ENCODE measurements around the gene TRIM7.
"Not testable (repeated sequence)": the region's sequence is repeated elsewhere in the genome, so short reads cannot be mapped to it uniquely, and the experiment has no call there.

Gene TRIM7

DNA sequence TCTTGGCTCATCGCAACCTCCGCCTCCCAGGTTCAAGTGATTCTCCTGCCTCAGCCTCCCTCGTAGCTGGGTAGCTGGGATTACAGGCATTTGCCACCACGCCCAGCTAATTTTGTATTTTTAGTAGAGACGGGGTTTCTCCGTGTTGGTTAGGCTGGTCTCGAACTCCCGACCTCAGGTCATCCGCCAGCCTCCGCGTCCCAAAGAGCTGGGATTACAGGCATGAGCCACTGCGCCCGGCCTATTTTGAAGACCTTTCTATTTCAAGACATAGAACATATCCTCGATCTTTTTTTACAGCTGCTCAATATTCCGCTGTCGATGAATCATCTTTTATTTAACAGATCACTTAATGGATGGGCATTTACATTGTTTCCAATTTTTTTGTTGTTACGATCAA lies 5.7 kb upstream of the TRIM7 start:
- not testable (repeated sequence) for DNase-seq

DNA sequence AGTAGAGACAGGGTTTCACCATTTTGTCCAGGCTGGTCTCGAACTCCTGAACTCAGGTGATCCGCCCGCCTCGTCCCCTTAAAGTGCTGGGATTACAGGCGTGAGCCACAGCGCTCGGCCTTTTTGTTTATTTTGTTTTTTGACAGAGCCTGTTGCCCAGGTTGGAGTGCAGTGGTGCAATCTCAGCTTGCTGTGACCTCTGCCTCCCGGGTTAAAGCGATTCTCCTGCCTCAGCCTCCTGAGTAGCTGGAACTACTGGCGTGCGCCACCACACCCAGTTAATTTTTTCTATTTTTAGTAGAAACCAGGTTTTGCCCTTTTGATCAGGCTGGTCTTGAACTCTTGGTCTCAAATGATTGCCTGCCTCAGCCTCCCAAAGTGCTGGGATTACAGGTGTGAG lies 5.2 kb upstream of the TRIM7 start:
- not testable (repeated sequence) for DNase-seq

DNA sequence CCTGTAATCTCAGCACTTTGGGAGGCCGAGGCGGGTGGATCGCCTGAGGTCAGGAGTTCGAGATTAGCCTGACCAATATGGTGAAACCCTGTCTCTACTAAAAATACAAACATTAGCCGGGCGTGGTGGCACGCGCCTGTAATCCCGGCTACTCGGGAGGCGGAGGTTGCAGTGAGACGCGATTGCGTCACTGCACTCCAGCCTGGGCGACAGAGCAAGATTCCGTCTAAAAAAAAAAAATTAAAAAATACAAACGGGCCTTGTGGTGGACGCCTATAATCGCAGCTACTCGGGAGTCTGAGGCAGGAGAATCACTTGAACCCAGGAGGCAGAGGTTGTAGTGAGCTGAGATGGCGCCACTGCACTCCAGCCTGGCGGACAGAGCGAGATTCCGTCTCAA lies 4.0 kb upstream of the TRIM7 start:
- DNase-seq, result not testable (repeated sequence)

DNA sequence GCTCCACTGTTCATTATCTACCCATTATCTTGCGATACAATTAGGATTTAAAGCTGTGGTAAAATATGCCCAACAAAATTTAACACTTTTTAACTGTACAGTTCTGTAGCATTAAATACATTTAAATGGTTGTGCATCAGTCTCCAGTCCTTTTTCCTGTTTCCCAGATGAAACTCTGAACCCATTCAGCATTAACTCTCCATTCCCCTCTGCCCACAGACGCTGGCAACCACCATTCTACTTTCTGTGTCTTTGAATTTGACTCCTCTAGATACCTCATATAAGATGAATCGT lies 2.9 kb upstream of the TRIM7 start:
- no peak for DNase-seq

DNA sequence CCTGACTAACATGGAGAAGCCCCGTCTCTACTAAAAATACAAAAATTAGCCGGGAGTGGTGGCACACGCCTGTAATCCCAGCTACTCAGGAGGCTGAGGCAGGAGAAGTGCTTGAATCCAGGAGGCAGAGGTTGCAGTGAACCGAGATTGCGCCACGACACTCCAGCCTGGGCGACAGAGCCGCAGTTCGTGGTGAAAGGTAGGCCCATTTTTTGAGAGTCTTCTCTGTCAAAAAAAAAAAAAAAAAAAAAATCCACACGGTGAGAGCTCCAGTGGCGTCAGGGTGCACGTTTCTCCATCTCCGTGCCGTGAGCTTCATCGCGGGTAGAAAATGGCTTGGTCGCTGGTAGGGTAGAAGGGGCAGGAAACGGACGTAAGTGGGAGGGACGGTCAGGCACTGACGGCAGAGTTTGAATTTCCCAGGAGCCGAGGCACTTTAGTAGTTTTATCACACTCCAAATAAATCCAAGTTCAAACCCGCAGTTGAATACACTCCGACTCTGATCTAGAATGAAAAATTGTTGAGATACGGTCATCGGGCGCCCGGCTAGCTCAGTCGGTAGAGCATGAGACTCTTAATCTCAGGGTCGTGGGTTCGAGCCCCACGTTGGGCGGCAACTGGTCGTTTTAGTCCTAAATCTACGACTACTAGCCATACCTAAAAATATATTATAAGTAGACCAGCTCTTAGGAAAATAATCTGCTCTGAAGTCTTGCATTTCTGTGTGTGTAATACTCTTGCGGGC lies 2.4 kb upstream of the TRIM7 start:
- DNase-seq, result no peak

DNA sequence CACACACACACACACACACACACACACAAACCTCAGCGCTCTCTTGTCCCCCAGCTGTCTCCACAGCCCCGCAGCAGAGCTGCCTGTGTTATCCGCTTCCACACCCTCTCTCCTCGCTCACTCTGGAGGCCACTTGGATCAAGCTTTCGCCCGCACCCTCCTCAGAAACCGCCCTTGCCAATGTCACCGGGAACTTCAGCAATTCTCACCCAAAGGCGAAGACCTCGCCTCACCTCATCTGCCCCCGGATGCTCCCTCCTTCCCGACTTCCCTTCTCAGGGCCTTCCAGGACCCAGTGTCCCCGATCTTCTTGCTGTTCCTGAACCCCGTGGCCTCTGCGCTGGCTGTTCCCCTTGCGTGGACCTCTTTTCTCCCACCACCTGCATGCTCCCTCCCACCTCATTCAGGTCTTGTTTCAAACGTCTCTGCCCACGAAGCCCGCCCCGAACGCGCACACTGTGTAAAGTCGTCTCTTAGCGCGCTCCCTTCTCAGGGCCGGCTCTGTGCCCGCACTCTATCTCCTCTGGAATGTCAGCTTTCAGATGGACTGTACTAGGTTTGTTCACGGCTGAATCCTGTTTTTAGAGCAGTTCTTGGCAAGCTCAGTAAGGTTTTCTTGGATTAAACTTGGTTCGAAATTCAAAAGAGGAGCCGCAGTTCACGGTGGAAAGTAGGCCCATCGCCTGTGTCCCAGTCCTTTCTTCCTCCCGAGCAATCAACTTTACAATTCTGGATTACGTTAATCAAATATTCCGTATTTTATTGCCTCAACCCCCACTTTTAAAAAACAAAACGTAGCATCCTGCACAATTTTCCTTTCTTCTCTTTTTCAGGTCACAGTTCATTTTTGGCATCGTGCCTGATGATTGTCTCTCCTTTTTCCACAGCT lies 1.0 kb upstream of the TRIM7 start:
- DNase-seq, result no peak

DNA sequence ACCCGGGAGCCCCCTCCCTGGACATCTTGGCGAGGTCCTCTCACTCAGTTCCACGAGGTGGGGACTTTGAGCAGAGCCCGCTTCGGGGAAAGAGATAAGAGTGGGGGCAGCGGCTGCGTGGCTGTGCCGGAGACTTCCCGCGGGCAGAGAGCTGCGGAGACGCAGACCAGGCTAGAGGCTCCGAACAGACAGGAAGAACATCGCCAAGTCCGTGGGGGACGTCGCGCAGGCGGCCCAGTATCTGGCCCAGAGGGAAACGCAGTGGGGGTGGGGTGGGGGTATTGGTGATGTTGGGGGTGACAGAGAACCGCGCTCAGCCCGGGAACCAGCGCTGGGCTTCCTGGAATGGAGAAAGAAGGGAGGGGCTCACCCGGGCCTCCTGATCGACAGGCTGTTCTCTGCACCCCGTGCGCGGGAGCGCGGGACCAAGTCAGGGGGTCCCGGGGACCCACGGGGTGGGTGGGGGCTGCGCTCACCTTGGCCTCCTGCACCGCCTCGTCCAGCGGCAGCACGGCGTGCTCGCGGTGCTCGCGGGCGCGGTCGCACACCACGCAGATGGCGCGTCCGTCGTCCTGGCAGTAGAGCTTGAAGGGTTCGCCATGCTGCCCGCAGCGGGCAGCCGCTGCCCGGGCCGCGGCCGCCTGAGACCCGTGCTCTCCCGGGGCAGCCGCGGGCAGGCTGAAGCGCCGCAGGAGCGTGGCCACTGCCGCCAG lies 727 bp downstream of the TRIM7 start:
- DNase-seq, result no peak

DNA sequence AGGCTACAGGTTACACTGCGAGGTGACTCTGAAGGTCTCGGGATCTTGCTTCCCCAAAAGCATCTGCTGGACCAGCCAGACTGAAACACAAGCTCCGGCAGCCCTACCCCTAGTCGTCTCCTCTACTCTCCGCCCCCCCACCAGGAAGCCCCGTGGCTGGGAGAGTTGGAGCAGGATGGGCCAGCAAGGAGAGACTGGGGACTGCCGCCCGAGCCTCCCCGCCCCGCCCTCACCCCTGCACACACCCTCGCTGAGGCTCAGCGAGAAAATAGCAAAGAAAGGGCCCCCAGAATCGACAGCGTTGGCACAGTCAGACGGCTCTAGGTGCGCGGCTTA lies 1.3 kb downstream of the TRIM7 start:
- DNase-seq, result no peak

DNA sequence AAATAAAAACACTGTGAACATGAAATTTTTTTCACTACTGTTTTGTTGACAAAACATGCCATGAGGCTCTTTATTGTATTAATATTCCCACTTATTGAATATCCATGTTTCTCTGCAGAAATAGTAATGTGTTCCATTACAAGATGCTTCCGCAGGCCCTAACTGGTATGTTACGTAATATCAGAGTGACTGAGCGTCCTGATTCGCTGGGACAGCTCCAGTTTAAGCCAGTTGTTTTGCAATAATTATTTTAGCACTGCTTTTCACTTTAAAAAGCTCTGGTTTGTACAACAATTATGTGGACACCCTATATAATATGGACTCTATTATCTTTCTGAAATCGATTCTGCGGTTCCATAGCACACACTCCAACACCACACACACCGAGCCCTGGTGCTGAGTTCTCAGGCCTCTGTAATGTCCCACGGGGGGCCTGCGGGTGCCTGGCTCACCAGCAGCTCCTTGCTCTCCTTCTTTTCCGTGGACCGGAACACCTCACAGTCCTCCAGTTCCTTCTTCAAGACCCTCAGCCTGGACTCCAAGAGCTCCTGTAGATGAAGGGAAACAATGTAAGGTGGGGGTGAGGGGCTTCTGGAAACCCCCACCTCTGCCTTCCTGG lies 1.8 kb downstream of the TRIM7 start:
- DNase-seq, result no peak

DNA sequence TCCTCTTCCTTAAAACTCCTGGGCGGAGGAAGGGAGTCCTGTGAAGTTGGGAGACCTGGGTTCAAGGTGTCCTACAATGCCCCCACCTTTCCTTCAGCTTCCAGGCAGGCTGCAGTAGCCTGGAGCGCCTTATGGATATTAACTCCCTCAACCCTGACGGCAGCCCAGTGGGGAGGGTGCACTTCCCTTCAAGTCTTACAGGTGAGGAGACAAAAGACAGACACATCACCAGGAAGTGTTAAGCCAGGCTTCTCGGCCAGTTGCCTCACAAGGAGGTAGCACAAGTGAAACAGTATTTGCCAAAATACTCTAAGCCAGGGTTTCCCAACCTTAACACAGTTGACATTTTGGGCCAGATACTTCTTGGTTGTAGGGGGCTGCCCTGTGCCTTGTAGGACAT lies 4.2 kb downstream of the TRIM7 start:
- DNase-seq, result no peak

DNA sequence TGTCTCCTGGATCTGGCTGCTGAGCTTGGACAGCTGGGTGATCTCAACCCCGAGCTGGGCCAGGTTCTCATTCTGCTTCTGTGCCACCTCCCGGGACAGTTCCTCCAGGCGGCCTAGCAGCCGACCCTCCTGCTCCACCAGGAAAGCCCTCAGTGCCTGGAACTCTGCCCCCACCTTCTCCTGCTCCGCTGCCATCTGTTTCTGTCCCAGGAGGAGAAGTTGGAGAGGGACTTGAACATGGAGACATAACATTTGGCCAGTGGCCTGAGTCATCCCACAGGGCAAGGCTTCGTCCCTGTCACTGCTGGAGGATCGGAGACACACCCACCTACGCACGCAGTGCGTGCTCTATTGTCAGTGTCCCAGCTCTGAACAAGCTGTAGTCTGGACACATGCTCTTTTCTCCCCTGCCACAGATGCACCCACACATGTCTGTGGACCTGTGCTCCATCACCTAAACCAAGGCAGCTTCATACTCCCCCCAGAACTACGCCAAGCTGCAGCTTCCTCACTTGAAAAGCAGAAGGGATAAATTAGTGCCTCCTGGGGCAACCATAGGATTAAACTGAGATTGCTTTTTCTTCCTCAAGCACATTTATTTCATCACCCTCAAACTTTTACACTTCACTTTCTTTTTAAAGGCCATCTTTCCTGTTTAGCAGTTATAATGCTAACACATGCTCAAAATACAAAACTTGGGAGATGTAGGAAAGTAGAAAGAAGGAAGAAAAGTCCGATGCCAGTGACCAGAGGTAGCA lies 4.9 kb downstream of the TRIM7 start:
- no peak for DNase-seq

DNA sequence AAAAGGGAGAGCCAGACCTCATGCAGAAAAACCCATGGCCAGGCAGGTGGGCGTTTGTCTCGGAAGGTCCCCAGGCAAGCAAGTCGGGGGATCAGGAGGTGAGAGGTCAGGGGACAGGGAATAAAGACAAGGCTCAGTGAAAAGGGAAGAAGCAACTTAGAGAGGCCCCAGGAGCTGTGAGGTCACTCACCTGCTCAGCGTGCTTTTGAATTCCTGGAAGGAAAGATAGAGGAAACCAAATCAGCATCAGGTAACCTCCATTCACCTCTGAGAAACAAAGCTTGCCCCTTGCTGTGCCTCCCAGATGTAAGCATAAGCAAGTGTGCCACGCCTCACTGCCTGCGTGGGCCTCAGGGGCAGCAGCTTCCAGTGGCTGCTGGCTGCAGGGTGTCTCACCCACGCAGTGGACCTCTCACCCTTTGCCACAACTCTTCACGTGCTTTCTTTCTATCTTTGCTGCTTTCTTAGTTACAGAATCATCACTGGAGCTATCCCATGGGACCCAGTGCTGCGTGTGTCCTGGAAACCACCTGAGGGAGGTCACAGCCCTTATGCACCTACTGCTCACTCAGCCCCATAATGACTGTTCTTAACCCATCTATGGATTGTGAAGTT lies 6.0 kb downstream of the TRIM7 start:
- no peak for DNase-seq

DNA sequence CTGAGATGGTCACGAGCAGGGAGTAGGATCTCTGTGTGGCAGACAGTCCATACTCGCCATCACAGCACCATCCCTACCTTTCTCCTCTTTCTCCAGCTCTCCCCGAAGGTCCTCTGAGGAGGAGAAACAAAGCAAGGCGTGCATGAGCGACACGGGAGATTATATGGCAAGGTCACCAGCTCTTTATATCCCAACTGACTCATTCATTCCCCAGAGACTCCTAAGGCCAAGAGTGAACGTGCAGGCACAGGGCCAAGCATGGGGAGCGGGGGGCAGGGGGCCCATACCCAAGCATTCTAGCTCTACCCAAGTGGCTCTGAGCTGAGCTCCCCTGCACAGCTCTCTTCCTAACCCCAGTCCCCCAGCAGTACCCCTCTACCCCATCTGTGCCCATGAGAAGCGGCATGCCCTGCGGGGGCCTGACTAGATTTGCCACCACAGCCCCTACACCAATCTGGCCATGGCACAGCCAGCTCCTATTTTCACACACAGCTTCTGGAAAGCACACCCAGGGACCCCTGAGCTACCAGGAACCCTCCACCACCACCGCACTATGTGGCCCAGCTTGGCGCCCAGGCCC lies 6.8 kb downstream of the TRIM7 start:
- no peak for DNase-seq

DNA sequence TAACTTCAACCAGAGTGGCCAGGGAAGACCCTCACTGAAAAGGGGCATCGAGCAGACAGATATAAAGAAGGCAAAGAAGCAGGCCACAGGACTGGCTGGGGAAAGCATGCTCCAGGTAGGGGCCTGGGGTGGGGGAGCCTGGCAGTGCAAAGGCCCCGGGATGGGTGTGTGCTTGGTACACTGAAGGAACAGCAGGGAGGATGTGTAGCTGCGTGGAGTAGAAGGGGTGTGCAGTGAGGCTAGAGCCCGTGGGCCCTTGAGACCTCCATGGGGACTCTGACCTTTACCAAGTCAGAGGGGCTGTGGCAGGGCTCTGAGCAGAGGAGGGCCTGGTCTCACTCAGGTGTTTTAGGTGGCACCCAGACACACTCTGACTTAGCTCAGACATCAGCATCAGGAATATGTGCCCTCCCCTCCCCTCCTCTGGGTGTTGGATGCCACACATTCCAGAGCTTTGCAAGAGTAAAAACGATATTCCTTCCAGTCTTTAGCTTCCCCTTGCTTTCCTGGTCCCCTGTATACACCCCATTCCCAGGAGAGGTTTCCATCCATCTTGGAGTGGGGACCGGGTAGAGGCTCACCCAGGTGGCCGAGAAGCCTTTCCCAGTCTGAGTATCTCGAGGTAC lies 7.6 kb downstream of the TRIM7 start:
- no peak for DNase-seq

DNA sequence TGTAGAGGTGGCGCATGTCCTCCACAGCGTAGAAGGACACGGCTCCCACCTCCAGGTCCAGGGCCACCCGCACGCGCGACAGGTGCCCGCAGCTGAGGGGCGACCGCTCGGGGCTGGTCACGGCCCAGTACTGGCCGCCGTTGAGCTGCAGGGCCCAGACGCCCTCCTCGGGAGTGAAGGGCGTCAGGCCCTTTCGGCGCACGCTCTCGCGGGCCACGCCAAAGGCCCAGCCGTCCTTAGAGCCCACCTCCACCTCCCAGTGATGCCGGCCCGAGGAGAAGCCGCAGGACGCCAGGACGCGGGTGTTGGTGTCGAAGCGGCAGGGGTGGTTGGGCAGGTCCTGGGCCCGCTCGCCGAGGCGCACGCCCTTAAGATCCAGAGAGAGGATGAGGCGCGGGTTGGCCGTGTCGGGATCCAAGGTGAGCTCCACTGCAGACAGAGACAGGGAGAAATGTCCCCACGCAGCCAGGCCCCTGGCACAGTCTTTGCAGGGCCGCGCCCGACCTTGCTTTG lies 9.7 kb downstream of the TRIM7 start:
- DNase-seq, result no peak

DNA sequence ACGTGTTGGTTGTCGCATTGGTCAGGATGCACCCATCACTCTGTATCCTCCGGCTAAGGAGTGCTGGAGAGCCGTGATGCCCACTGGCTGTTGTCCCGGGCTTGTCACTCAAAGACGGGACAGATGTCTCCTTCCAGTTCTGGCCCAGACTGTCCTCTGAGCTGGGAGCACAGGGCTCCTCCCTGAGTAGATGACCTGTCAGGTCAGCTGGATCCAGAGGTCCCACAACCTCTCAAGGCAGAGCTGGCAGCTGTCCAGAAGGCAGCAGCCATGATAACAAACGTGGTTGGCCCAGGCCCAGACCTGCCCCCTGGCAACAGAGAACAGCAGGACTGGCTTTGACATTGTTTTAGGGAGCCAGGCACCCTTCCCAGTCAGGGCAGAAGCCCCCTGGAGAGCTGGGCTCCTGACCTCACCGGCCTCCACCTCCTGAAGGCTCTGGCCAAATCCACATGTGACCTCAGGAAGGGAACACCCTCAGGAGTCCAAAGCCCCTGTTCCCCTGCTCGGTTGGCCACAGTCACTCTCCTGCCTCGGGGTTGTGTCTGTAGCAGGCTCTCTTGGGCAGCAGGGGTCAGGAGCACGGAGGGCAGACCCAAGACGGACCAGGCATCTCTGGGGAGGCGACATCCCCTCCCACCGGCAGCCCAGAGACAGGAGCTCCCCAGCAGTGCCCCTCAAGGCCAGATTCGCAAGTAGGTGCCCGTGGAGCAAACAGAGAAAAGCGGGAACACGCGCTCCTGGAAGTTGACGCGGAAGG lies 10.3 kb downstream of the TRIM7 start:
- DNase-seq, result no peak

DNA sequence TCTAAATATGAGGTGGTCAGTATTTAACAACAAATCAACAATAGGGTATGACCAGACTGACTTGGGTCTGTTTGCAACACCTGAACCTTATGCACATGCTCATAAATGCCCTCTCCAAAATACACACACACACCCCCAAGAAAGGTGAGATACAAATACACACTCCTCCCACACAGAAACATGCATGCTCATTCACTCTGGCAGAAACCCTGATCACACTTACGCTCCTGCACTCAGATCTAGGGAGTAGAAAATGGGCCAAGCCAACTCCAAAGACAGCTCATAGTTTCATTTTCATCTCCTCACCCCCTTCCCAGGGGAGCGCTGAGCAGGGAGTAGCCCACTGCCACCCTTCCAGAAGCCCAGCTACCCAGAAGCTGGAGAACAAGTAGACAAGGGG lies 11.3 kb downstream of the TRIM7 start:
- DNase-seq, result no peak

DNA sequence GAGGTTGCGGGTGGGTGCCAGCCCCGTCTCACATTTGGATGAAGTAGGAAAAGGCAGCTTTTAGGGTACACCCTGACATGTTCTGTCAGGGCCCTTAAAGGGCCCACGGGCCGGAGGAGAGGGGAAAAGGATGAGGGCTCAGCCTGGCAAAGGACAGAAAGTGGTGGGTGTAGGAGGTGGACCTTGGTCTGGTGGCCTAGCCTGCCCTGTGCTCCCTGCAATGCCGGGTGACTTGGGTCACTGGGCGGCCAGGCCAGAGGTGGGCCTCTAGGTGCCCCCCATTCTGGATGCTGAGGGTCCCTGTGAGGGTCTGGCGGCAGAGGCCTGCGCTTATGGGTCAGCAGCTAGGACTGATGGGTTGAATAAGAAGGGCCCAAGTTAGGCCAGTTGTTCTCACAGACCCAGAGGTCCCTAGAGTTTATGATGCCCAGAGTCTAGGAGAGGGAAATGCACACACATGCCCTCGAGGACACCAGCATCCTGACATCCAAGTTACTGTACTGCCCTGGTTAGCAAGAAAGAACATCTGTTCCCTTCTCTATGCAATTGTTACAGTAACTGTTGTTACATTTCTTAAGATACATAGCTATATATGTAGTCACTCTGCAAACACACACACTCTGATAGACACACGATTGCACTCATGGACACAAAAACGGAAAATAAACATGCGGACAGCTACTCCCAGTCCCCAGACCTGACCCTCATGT lies 12.5 kb downstream of the TRIM7 start:
- no peak for DNase-seq

DNA sequence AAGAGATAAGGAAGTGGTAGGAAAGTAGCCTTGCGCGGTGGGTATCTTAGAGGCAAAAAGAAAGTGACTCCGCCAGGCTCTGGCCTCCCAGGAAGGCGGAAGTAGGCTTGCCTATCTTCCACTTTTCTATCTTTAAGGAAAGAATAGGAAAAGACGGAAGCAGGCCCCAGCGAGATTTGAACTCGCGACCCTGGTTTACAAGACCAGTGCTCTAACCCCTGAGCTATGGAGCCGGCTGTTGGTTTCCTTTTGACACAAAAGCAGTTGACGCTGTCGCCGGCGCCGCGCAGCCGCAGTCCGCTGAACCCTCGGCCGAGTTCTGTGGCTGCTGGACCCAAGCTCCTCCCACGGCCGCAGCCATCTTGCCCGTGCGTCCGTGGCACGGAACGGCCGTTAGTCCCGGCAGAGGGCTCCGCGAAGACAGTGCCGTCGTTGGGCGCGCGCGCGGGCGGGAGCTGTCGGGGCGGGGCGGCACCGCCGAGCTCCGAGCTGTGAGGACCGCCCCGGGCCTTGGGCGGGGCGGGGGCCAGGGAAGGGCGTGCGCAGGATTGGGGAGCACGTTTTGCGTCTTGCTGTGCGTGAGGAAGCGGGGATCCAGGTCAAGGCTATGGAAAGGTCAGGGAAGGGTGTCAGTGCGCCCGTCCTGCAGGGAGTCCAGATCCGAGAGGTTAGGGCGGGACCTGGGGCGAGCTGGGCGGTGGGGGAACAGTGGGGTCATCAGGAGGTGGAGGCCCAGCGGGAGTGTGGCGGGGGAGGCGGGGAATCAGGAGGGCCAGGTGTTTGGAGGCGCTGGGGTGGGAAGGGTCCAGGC lies 13.3 kb downstream of the TRIM7 start:
- no peak for DNase-seq
